Stimulated activated CD4-positive, alpha-beta T cell treated with anti-CD3 and anti-CD28 coated beads, Interleukin-15, amount 100 ng/mL, for 48 hours (primary cell): Measurements from ENCODE around the gene TRIM5.
A peak's percentile ranks its signal among the peaks of the same experiment; 100 is the strongest.
"Not testable (repeated sequence)": the region's sequence is repeated elsewhere in the genome, so short reads cannot be mapped to it uniquely, and the experiment has no call there.

Experiments used
- DNase-seq, 2 donors: peaks; one replicate each; pipeline ENCODE4 v3.0.0-alpha.2; 2020; ENCODE audit warnings: low read depth in 2 of 2

Gene TRIM5

DNA sequence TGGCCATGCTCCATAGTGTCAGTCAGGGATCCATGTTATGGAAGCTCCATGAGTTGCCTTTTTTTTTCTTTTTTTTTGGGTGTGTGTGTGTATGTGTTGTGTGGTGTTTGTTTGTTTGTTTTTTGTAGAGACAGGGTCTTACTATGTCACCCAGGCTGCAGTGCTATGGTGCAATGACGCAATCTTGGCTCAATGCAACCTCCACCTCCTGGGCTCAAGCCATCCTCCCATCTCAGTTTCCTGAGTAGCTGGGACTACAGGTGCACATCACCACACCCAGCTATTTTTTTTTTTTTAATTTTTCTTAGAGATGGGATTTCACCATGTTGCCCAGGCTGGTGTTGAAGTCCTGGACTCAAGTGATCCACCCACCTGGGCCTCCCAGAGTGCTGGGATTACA, 3.6 kb upstream of the TRIM5 start:
- no peak for DNase-seq

DNA sequence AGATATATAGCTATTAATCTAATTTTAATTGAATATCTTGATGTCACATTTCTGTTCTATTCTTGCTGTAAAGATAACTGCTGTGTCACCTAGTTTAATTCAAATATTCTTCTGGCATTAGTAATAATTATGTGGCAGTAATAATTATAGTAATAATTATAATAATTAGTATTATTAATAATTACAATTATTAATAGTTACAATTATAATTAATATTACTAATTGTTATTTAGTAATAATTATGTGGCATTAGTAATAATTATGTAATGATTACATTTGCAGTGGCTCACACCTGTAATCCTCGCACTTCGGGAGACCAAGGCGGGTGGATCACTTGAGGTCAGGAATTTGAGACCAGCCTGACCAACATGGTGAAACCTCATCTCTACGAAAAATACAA, 1.6 kb upstream of the TRIM5 start:
- DNase-seq = no peak

GRCh38 chr11:5684036-5684645, 733 bp downstream of the TRIM5 start:
- DNase-seq = no peak

DNA sequence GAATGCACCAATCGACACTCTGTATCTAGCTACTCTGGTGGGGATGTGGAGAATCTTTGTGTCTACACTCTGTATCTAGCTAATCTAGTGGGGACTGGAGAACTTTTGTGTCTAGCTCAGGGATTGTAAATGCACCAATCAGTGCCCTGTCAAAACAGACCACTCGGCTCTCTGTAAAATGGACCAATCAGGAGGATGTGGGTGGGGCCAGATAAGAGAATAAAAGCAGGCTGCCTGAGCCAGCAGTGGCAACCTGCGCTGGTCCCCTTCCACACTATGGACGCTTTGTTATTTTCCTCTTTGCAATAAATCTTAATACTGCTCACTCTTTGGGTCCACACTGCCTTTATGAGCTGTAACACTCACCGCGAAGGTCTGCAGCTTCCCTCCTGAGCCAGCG, 1.3 kb downstream of the TRIM5 start:
- DNase-seq = peak; percentile 9 to 13

- not testable (repeated sequence) for DNase-seq
Measured at GRCh38 chr11:5682890-5683441, 1.9 kb downstream of the TRIM5 start.

- DNase-seq = no peak
Measured at GRCh38 chr11:5679811-5680210, 5.1 kb downstream of the TRIM5 start.

GRCh38 chr11:5674391-5674790, 10.5 kb downstream of the TRIM5 start:
- DNase-seq = no peak

- no peak for DNase-seq
Measured at GRCh38 chr11:5671831-5672230, 13.0 kb downstream of the TRIM5 start.

GRCh38 chr11:5666402-5666793, 18.5 kb downstream of the TRIM5 start:
- DNase-seq = no peak

DNA sequence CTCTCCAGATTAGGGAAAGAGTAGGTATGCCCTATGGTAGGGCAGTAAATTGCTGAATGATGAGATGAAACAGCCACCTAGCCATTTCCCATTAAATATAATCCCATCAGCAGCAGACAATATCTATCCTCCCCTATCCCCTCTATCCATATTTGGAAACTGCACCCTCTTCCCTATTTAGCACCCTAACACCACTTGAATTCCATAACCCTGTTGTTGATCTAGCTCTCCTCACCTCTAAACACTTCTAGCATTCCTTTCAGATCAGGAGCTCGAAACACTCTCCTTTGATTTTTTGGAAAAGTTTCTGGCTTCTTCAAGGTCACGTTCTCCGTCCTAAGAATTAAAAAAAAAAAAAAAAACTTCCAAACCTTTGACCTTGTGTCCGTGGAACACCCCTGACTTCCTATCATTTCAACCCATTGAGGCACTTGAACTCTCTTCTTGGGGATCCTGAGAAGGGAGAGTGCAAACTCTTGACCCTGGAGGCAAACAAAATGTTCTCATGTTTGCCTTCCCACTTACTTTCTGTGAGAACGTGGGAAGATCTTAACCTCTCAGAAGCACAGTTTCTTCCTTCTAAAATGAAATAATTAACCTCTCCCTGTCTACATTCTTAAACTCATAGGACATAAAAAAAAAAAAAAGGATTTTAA, 19.0 kb downstream of the TRIM5 start:
- DNase-seq = no peak

DNA sequence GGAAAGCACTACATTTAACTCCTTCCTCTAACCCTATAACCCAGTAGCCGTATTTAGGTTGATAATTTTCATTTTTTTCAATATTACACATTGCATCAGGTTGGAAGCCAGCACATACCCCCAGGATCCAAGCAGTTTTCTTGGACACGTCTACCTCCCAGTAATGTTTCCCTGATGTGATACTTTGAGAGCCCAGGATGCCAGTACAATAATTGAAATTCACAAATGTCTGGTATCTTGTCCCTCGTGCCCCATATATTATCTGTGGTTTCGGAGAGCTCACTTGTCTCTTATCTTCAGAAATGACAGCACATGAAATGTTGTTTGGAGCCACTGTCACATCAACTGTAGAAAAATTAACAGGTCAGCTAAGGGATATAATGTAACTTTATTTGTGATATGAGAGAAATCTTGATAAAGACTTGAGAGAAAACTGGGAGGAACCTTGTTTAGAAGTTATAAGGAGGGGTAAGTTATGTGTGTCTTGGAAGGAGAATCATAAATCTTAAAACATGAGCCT, 19.8 kb downstream of the TRIM5 start:
- no peak for DNase-seq

DNA sequence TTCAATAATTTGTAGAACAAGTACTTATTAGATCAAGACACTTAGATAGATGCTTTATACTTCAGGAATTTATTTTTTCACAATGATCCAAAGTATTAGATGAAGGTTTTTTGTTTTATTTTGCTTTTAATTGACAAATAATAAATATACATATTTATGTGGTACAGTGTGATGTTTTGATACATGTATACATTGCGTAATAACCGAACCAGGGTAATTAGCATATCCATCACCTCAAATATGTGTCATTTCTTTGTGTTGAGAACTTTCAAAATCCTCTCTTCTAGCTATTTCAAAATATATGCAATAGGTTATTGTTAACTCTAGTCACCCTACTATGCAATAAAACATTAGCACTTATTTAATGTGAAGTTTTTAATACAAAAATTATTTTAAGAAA, 21.4 kb downstream of the TRIM5 start:
- no peak for DNase-seq

GRCh38 chr11:5658318-5658717, 26.6 kb downstream of the TRIM5 start:
- DNase-seq = no peak

GRCh38 chr11:5656956-5657355, 27.9 kb downstream of the TRIM5 start:
- DNase-seq = not testable (repeated sequence)

DNA sequence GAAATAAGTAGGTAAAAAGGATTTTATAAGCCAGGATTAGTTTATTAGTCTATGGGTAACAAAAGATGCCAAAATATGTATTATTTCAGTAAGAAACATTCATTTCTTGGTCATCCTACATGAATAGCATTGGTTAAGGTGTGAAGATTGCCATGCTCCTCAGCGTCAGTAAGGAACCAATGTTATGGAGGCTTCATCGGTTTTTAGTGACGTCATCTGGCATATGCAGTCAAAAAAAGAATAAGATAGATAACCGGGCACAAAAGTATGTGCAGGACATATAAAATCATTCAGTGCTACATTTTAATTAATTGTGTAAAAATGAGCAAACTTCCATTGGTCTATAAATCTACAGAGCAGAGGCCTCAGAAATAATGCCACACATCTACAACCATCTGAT, 29.4 kb downstream of the TRIM5 start:
- no peak for DNase-seq

GRCh38 chr11:5646139-5646538, 38.7 kb downstream of the TRIM5 start:
- no peak for DNase-seq

DNA sequence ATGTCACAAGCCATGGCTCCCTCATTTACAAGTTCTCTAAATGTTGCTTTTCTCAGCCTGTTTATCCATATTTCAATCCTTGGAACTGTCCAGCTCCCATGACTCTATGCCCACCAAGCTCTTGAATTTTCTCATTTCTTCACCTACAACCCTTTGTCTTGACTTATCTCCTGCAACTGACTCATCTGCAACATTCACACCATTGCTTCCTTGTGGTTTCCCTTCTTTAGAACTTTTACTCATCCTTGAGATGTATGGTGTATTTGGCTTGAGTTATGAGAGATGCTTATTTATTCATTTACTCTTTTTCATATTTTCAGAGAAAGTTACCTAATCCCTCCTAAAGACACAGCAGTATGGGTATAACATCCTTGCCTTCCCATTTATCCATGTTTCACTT, 41.3 kb downstream of the TRIM5 start:
- DNase-seq = no peak

GRCh38 chr11:5639953-5640352, 44.9 kb downstream of the TRIM5 start:
- no peak for DNase-seq

DNA sequence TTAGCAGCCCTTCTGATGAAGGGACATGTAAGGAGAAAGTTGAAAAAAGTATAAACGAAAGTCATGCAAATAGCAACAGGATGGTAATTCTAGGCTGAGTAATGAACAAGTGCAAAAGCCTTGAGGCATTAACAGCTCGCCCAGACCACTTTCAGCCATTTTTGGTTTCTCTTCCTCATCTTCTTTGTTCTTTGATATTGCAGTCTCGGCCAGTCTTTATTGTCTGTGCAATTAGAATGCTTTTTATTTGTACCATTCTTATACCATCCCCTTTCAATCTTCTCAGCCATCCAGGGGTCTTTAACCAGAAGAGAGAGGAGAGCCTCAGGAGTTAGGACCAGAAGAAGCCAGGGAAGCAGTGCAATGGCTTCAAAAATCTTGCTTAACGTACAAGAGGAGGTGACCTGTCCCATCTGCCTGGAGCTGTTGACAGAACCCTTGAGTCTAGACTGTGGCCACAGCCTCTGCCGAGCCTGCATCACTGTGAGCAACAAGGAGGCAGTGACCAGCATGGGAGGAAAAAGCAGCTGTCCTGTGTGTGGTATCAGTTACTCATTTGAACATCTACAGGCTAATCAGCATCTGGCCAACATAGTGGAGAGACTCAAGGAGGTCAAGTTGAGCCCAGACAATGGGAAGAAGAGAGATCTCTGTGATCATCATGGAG, 52.8 kb downstream of the TRIM5 start:
- DNase-seq = no peak

DNA sequence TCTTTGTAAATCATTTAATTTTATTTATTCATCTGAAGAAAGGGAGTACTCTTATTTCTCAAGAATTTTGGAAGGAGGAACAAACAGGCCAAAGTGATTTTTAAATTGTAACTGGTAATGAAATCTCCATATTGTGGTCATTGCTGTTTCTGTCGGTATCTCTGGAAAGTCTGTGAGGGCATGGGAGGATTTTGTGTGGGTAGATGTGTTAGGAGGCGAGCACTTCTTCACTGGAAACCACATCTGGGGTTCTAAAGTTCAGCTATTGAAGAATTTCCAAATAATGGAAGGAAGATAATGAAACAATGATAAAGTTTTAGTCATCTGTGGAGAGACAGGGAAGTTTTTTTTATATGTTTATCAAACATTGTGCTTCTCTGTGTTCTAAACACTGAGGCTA, 53.5 kb downstream of the TRIM5 start:
- no peak for DNase-seq

GRCh38 chr11:5626196-5626595, 58.7 kb downstream of the TRIM5 start:
- no peak for DNase-seq

GRCh38 chr11:5625281-5625680, 59.6 kb downstream of the TRIM5 start:
- DNase-seq = no peak
